NT2/D1 (cell line): Measurements from ENCODE around the gene SLC25A39.

Experiments used
- DNase-seq: peaks from one replicate; pipeline ENCODE4 v3.0.0-alpha.2; 2011; ENCODE audit warnings: low read depth, low spot score
- H3K27me3 ChIP-seq: 2 replicates; pipeline ENCODE4 v1.6.0; 2011; ENCODE audit warnings: mild to moderate bottlenecking; ENCODE audit not compliant: insufficient read length, insufficient read depth
- H3K36me3 ChIP-seq: 2 replicates; pipeline ENCODE4 v1.6.1; 2011; ENCODE audit warnings: mild to moderate bottlenecking, low read length, mixed read lengths; ENCODE audit not compliant: insufficient read depth, insufficient read length
- H3K4me1 ChIP-seq: 2 replicates; pipeline ENCODE4 v1.5.1; 2011; ENCODE audit not compliant: insufficient read depth, insufficient read length
- H3K4me3 ChIP-seq: 2 replicates; pipeline ENCODE4 v1.5.1; 2011; ENCODE audit warnings: low read depth; ENCODE audit not compliant: insufficient read length
- H3K9ac ChIP-seq: 2 replicates; pipeline ENCODE4 v1.6.0; 2011; ENCODE audit warnings: low read depth; ENCODE audit not compliant: insufficient read length
- H3K9me3 ChIP-seq: 2 replicates; pipeline ENCODE4 v1.5.1; 2011; ENCODE audit warnings: mild to moderate bottlenecking, low read length; ENCODE audit not compliant: insufficient read depth
- SUZ12 ChIP-seq: IDR thresholded peaks from 2 replicates; pipeline ENCODE4 v1.6.1; 2011; ENCODE audit not compliant: insufficient read length, insufficient read depth; ENCODE audit errors: extremely low read depth
- YY1 ChIP-seq: IDR thresholded peaks from 2 replicates; pipeline ENCODE4 v1.6.1; 2011; ENCODE audit not compliant: insufficient read length, insufficient read depth
- ZNF274 ChIP-seq: IDR thresholded peaks from 2 replicates; pipeline ENCODE4 v1.6.1; 2011; ENCODE audit warnings: mild to moderate bottlenecking, low read depth, low read length

Gene SLC25A39

GRCh38 chr17:44363613-44364159, 39.1 kb upstream of the SLC25A39 start, which contains the start of gene FAM171A2:
Gene FAM171A2 (minus strand): TSS chr17:44363853. CDS start chr17:44363714, 139 bp downstream.
- Histone ChIP-seq H3K9me3 (no peaks in the 10 kb centered on the region), H3K4me3 (peak within 1 kb of the TSS; percentile 57), H3K27me3 (peaks cover 22% of the 10 kb centered on the region), H3K9ac (peak within 1 kb of the TSS; percentile 77), H3K36me3 (peaks cover 10% of the 10 kb centered on the region), H3K4me1 (peaks cover 18% of the 10 kb centered on the region)
- TF ChIP-seq SUZ12 (no peak), YY1 (no peak), ZNF274 (no peak)
- DNase-seq, result no peak

- DNase-seq, result no peak
Observed at GRCh38 chr17:44362949-44363612, 38.5 kb upstream of the SLC25A39 start.

GRCh38 chr17:44362459-44362948, 37.9 kb upstream of the SLC25A39 start:
- peak overlapping the region; percentile 77 for H3K9ac ChIP-seq

More at GRCh38 chr17:44362949-44363612, 38.5 kb upstream of the SLC25A39 start:
- Histone ChIP-seq H3K9me3 (no peaks in the 10 kb centered on the region), H3K4me3 (peak overlapping the region; percentile 57), H3K9ac (peak overlapping the region; percentile 77), H3K36me3 (peaks cover 14% of the 10 kb centered on the region), H3K4me1 (peaks cover 18% of the 10 kb centered on the region), H3K27me3 (peaks cover 22% of the 10 kb centered on the region)
- TF ChIP-seq SUZ12 (no peak), ZNF274 (no peak), YY1 (no peak)

GRCh38 chr17:44361292-44362260, 37.0 kb upstream of the SLC25A39 start:
- DNase-seq, result no peak
- peaks cover 19% of the 10 kb centered on the region for H3K36me3 ChIP-seq
- no peaks in the 10 kb centered on the region for H3K9me3 ChIP-seq
- H3K9ac ChIP-seq, result peak overlapping the region; percentile 57
- H3K4me3 ChIP-seq, result no peak overlapping the region
- no peak for TF ChIP-seq SUZ12
- TF ChIP-seq ZNF274, result no peak
- TF ChIP-seq YY1, result no peak
- H3K27me3 ChIP-seq, result peaks cover 20% of the 10 kb centered on the region
- H3K4me1 ChIP-seq, result peaks cover 18% of the 10 kb centered on the region

More at GRCh38 chr17:44362459-44362948, 37.9 kb upstream of the SLC25A39 start:
- TF ChIP-seq SUZ12, result no peak
- TF ChIP-seq YY1, result no peak
- no peak for TF ChIP-seq ZNF274
- peaks cover 22% of the 10 kb centered on the region for H3K27me3 ChIP-seq
- H3K9me3 ChIP-seq, result no peaks in the 10 kb centered on the region
- DNase-seq, result no peak
- H3K36me3 ChIP-seq, result peaks cover 18% of the 10 kb centered on the region
- H3K4me3 ChIP-seq, result peak overlapping the region; percentile 57
- peaks cover 18% of the 10 kb centered on the region for H3K4me1 ChIP-seq

- no peak for DNase-seq
- peaks cover 20% of the 10 kb centered on the region for H3K4me1 ChIP-seq
- H3K27me3 ChIP-seq, result peaks cover 16% of the 10 kb centered on the region
- peaks cover 27% of the 10 kb centered on the region for H3K36me3 ChIP-seq
- no peak overlapping the region for H3K4me3 ChIP-seq
- TF ChIP-seq YY1 (no peak), ZNF274 (no peak), SUZ12 (no peak)
- no peak overlapping the region for H3K9ac ChIP-seq
- no peaks in the 10 kb centered on the region for H3K9me3 ChIP-seq
Observed at GRCh38 chr17:44360826-44361225, 36.2 kb upstream of the SLC25A39 start.

GRCh38 chr17:44360144-44360533, 35.5 kb upstream of the SLC25A39 start:
- DNase-seq, result no peak
- Histone ChIP-seq H3K27me3 (peaks cover 12% of the 10 kb centered on the region), H3K36me3 (peaks cover 34% of the 10 kb centered on the region), H3K4me1 (peaks cover 24% of the 10 kb centered on the region), H3K9me3 (no peaks in the 10 kb centered on the region), H3K9ac (no peak overlapping the region), H3K4me3 (no peak overlapping the region)
- no peak for TF ChIP-seq SUZ12
- TF ChIP-seq ZNF274, result no peak
- no peak for TF ChIP-seq YY1

GRCh38 chr17:44359458-44360143, 35.0 kb upstream of the SLC25A39 start:
- Histone ChIP-seq H3K4me3 (no peak overlapping the region), H3K9me3 (no peaks in the 10 kb centered on the region), H3K36me3 (peaks cover 36% of the 10 kb centered on the region), H3K27me3 (peaks cover 6% of the 10 kb centered on the region), H3K9ac (no peak overlapping the region), H3K4me1 (peaks cover 24% of the 10 kb centered on the region)
- DNase-seq, result no peak
- TF ChIP-seq SUZ12 (no peak), ZNF274 (no peak), YY1 (no peak)
